HG03025 (cell line): Measurements from ENCODE around the gene LINC01488.

Experiments used
- ATAC-seq: cut with Tn5 transposase; IDR thresholded peaks from one replicate; pipeline ENCODE4 v1.9.1; 2021; ENCODE audit warnings: mild to moderate bottlenecking, moderate library complexity; ENCODE audit not compliant: unreplicated experiment, low FRiP score

The LINC01488 gene

GRCh38 chr11:69462106-69462951, 19.1 kb upstream of the LINC01488 start:
- ATAC-seq = no peak

GRCh38 chr11:69463181-69463994, 18.1 kb upstream of the LINC01488 start:
- no peak for ATAC-seq

- no peak for ATAC-seq
Observed at GRCh38 chr11:69463995-69464960, 17.2 kb upstream of the LINC01488 start.

- no peak for ATAC-seq
Observed at GRCh38 chr11:69465236-69466000, 16.0 kb upstream of the LINC01488 start.

GRCh38 chr11:69466039-69466438, 15.4 kb upstream of the LINC01488 start:
- no peak for ATAC-seq

- no peak for ATAC-seq
Observed at GRCh38 chr11:69467196-69467595, 14.3 kb upstream of the LINC01488 start.

- no peak for ATAC-seq
Observed at GRCh38 chr11:69467646-69468045, 13.8 kb upstream of the LINC01488 start.

GRCh38 chr11:69468221-69468620, 13.2 kb upstream of the LINC01488 start:
- no peak for ATAC-seq

- no peak for ATAC-seq
Observed at GRCh38 chr11:69468911-69469885, 12.3 kb upstream of the LINC01488 start.

- ATAC-seq = no peak
Observed at GRCh38 chr11:69470301-69470700, 11.2 kb upstream of the LINC01488 start.

- no peak for ATAC-seq
Observed at GRCh38 chr11:69470793-69471728, 10.4 kb upstream of the LINC01488 start.

GRCh38 chr11:69471729-69472540, 9.5 kb upstream of the LINC01488 start:
- ATAC-seq = no peak

- ATAC-seq = no peak
Observed at GRCh38 chr11:69472541-69473275, 8.8 kb upstream of the LINC01488 start.

- no peak for ATAC-seq
Observed at GRCh38 chr11:69473276-69473845, 8.1 kb upstream of the LINC01488 start.

GRCh38 chr11:69474736-69475135, 6.7 kb upstream of the LINC01488 start:
- no peak for ATAC-seq
